Fibroblast of lung (primary cell): ENCODE measurements around the gene GSPT1.

Source experiments
- CTCF ChIP-seq, 2 donors: IDR thresholded peaks in 1 of 2; conservative IDR thresholded peaks in 1 of 2; 1 replicate in 1 of 2; 2 replicates in 1 of 2; pipeline ENCODE4 v1.5.1; 2011 to 2012; ENCODE audit warnings: low read length in 2 of 2, control low read depth in 1 of 2, inconsistent platforms in 1 of 2, low read depth in 1 of 2, mild to moderate bottlenecking in 1 of 2
- EZH2 ChIP-seq: IDR thresholded peaks from 2 replicates; pipeline ENCODE4 v1.5.1; 2012; ENCODE audit warnings: low read length, control low read depth, mild to moderate bottlenecking; ENCODE audit errors: missing control alignments

- no peak for TF ChIP-seq EZH2
- TF ChIP-seq CTCF (conservative IDR thresholded peaks at IDR 0.05 in 1 of 2, IDR thresholded peaks at IDR 0.05 in 1 of 2; ENCODE audit: low read depth in 1 of 2, low read length in 2 of 2): no peak
Observed at GRCh38 chr16:11835309-11835708, 80.4 kb downstream of the GSPT1 start.
